Neural crest cell (in vitro differentiated cells): ENCODE data around the gene PRKCQ. TPM values are rescaled to one million over a fixed set of nuclear protein-coding genes. Genes with fewer than 3 reads are reported as not detected.

Source experiments
- DNase-seq: peaks from one replicate; pipeline ENCODE4 v3.0.0; 2021; ENCODE audit warnings: low read depth, mixed read lengths, low spot score
- H3K27ac Mint-ChIP-seq: one replicate; pipeline ENCODE4 v1.8.0; 2021; ENCODE audit warnings: mild to moderate bottlenecking, mixed read lengths; ENCODE audit not compliant: unreplicated experiment
- H3K27me3 Mint-ChIP-seq: 2 replicates; pipeline ENCODE4 v1.8.0; 2021; ENCODE audit warnings: low read depth, mild to moderate bottlenecking, mixed read lengths
- H3K36me3 Mint-ChIP-seq: 2 replicates; pipeline ENCODE4 v1.8.0; 2021; ENCODE audit warnings: low read depth, mild to moderate bottlenecking, mixed read lengths
- H3K4me1 Mint-ChIP-seq: 2 replicates; pipeline ENCODE4 v1.8.0; 2021; ENCODE audit warnings: mixed read lengths
- H3K4me3 Mint-ChIP-seq: one replicate; pipeline ENCODE4 v1.8.0; 2021; ENCODE audit warnings: mild to moderate bottlenecking, mixed read lengths
- H3K9me3 Mint-ChIP-seq: 2 replicates; pipeline ENCODE4 v1.8.0; 2021; ENCODE audit warnings: mixed read lengths
- CTCF ChIP-seq: fragments of 200-600 bp; sonication (generic); conservative IDR thresholded peaks from 2 replicates; pipeline ENCODE4 v1.5.0; 2021; ENCODE audit warnings: antibody characterized with exemption, mild to moderate bottlenecking
- total RNA-seq: library from RNA; stranded (reverse); gene quantifications from 2 replicates; pipeline ENCODE4 v1.2.1, GENCODE V29; 2021

The PRKCQ gene
- total RNA-seq, 1 donor from 2014 or later, result 3.2 TPM

- no peak for DNase-seq
- no peaks in the 10 kb centered on the region for H3K9me3 Mint-ChIP-seq
- no peak overlapping the region for H3K4me3 Mint-ChIP-seq
- peaks cover 2% of the 10 kb centered on the region for H3K27me3 Mint-ChIP-seq
- no peak overlapping the region for H3K27ac Mint-ChIP-seq
- no peak for TF ChIP-seq CTCF
- no peaks in the 10 kb centered on the region for H3K36me3 Mint-ChIP-seq
- no peaks in the 10 kb centered on the region for H3K4me1 Mint-ChIP-seq
Measured at GRCh38 chr10:6532321-6532720, 47.8 kb downstream of the PRKCQ start.

GRCh38 chr10:6530966-6531365, 49.1 kb downstream of the PRKCQ start:
- DNase-seq, result no peak
- Mint-ChIP-seq H3K4me1 (no peaks in the 10 kb centered on the region), H3K4me3 (no peak overlapping the region), H3K27ac (no peak overlapping the region), H3K36me3 (no peaks in the 10 kb centered on the region), H3K9me3 (no peaks in the 10 kb centered on the region), H3K27me3 (peaks cover 8% of the 10 kb centered on the region)
- TF ChIP-seq CTCF, result no peak

GRCh38 chr10:6530211-6530840, 49.8 kb downstream of the PRKCQ start:
- TF ChIP-seq CTCF, result no peak
- Mint-ChIP-seq H3K9me3 (no peaks in the 10 kb centered on the region), H3K27me3 (peaks cover 8% of the 10 kb centered on the region), H3K4me1 (no peaks in the 10 kb centered on the region), H3K4me3 (no peak overlapping the region), H3K27ac (no peak overlapping the region), H3K36me3 (no peaks in the 10 kb centered on the region)
- no peak for DNase-seq

- Mint-ChIP-seq H3K9me3 (no peaks in the 10 kb centered on the region), H3K27me3 (peaks cover 8% of the 10 kb centered on the region), H3K27ac (no peak overlapping the region), H3K4me1 (no peaks in the 10 kb centered on the region), H3K36me3 (no peaks in the 10 kb centered on the region), H3K4me3 (no peak overlapping the region)
- TF ChIP-seq CTCF, result no peak
- no peak for DNase-seq
Measured at GRCh38 chr10:6528198-6528950, 51.7 kb downstream of the PRKCQ start.

- DNase-seq, result no peak
- Mint-ChIP-seq H3K36me3 (no peaks in the 10 kb centered on the region), H3K4me3 (no peak overlapping the region), H3K27me3 (peaks cover 8% of the 10 kb centered on the region), H3K9me3 (no peaks in the 10 kb centered on the region), H3K4me1 (no peaks in the 10 kb centered on the region), H3K27ac (no peak overlapping the region)
- no peak for TF ChIP-seq CTCF
Measured at GRCh38 chr10:6525599-6526165, 54.4 kb downstream of the PRKCQ start.
